ENCODE results near the gene SLC1A1. TPM values are rescaled to one million over a fixed set of nuclear protein-coding genes. Genes with fewer than 3 reads are reported as not detected.

SLC1A1 gene
- total RNA-seq, 1 experiment from 2014 or later: 1.6 TPM

DNA sequence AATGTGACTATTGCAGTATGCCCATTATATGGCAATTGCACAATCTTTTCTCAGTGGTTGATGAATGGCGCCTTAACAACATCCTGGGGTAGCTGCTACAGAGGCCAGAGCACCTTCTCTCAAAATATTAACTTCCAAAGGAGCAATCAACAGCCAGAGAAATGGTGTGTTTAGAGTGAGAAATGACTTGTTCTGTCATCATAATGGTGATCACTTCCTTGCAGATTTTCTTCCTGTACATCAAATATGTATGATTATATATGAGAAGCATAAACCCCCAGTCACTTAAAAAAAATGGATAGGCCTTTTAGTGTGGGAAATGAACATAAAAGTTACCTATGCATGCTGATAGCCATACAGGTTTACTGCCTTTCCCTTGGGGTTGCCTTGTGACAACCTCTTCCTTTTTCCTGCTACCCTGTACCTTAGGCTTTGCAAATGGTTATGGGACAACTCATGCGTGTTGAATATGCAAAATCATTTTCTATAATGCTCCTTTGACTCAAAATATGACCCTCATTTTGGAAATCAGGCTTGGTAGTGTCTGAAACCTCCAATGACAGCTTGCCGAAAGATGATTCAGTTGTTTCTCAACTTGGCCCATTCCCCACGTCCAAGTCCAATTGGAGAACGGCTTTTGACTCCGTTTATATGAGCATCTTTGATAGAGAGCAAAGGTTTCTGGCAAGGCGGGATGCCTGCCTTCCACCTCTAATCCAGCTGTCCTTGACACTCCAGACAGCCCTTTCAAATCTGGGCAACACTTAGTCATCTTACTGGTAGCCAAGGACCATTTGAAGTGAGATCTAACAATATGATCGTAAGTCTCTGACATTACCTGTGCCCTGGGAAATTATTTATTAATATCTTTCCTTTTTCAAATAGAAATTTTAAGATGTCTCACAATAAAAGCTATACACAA, 69.3 kb downstream of the SLC1A1 start:
- in situ Hi-C loops (cut with HindIII; ENCODE audit: low pct_unique_long_range_greater_than_20kb, low sequenced_read_pairs): no loop called here
- DNase-seq (ENCODE audit: low read depth, low spot score): no peak

- DNase-seq (ENCODE audit: low read depth, low spot score): no peak
- in situ Hi-C loops (cut with HindIII; ENCODE audit: low pct_unique_long_range_greater_than_20kb, low sequenced_read_pairs): no loop called here
Measured at GRCh38 chr9:4563105-4563504, 72.8 kb downstream of the SLC1A1 start.

- in situ Hi-C loops (cut with HindIII; ENCODE audit: low pct_unique_long_range_greater_than_20kb, low sequenced_read_pairs): no loop called here
- peak; percentile 63 for DNase-seq (ENCODE audit: low read depth, low spot score)
Measured at GRCh38 chr9:4566806-4567205, 76.5 kb downstream of the SLC1A1 start.

DNA sequence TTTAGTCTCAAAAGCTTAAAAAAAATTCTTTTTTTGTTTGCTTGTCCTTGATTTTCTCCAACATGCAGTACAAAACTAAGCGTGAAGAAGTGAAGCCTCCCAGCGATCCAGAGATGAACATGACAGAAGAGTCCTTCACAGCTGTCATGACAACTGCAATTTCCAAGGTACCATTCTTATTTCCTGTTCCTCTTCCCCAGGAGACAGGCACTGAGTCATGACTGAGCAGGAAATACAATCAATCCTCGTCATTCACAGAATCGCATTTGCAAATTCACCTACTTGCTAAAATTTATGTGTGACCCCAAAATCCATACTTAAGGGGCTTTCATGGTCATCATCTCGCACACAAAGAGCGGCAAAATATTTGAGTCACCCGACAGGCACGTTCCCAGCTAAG, 77.3 kb downstream of the SLC1A1 start:
- in situ Hi-C loops (cut with HindIII; ENCODE audit: low pct_unique_long_range_greater_than_20kb, low sequenced_read_pairs): no loop called here
- DNase-seq (ENCODE audit: low read depth, low spot score): no peak

DNA sequence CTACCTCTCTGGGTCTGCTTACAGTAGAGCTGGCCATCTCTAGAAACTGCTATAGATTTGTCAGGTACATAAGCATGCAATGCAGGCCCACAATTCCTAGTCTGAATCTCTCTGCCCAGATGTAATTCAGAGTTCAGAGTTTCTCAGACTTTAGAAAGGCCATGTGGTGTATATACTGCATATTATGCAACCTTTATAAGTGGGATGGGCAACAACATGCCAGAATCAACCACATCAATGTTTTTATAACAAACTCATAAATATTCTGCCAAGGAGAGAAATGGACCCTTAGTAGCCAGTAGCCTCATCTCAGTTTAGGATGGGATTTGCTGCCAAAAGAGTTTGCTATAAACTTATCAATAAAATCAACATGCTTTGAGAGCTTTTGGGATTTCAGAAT, 78.8 kb downstream of the SLC1A1 start:
- no peak for DNase-seq (ENCODE audit: low read depth, low spot score)
- in situ Hi-C loops (cut with HindIII; ENCODE audit: low pct_unique_long_range_greater_than_20kb, low sequenced_read_pairs): no loop called here

DNA sequence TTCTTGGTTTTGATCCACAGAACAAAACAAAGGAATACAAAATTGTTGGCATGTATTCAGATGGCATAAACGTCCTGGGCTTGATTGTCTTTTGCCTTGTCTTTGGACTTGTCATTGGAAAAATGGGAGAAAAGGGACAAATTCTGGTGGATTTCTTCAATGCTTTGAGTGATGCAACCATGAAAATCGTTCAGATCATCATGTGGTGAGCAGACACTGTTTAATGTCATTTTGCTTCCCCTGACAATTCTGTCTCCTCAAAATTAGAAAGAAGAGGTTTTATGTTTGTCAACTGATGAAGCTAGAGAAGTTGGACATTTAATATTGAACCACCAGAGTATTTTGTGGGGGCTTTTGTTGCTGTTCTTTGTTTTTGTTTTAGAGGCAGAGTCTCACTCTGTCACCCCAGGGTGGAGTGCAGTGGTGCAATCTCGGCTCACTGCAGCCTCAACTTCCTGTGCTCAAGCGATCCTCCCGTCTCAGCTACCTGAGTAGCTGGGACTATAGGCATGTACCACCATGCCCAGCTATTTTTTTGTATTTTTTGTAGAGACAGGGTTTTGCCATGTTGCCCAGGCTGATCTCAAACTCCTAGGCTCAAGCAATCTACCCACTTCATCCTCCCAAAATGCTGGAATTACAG, 82.0 kb downstream of the SLC1A1 start:
- in situ Hi-C loops (cut with HindIII; ENCODE audit: low pct_unique_long_range_greater_than_20kb, low sequenced_read_pairs): no loop called here
- DNase-seq (ENCODE audit: low read depth, low spot score): no peak

DNA sequence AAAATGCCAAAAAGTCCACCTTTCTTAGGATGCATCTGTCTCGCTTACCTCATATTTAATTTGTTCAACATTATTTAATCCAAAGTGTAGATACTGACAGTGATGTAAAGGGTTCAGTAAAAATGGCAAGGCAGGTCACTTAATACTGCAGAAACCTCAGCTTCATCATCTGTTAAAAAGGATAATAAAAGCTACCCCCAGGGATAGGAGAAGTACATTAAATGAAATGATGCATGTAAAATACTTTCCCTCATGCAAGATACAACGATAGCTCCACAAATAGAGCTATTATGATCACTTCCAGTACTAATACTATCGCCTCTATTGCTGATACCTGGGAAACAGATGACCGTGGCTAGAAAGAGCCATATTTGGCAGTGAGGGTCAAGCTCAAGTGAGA, 82.9 kb downstream of the SLC1A1 start:
- in situ Hi-C loops (cut with HindIII; ENCODE audit: low pct_unique_long_range_greater_than_20kb, low sequenced_read_pairs): no loop called here
- DNase-seq (ENCODE audit: low read depth, low spot score): no peak

DNA sequence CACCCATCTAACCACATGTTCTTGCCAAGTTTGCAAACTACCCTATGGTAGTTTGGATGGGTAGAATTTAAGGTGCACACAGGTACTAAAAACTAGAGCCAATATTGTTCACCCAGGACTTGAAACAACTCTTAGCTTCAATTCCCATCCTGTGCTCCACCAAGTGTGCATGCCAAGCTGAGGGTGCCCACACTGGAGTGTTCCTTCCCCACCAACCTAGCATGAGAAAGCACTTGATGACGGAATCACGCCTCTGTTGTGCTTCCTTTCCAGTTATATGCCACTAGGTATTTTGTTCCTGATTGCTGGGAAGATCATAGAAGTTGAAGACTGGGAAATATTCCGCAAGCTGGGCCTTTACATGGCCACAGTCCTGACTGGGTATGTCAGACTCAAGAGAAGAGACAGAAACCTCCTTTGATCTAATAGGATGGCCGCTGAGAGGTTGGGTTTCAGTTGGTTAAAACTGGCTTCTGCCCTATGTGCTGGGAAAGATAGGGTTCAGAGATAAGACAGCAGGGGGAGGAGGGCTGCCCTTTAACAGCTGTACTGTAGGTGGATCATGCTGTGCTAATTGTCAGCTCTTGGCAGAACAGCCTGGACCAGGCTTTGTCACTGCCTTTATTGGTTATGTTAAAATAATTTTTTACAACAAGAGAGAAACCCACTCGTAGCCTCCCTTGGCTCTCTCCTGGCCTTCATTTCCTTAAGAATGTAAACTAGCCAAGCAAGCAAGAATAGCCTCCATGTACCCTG, 83.5 kb downstream of the SLC1A1 start:
- no peak for DNase-seq (ENCODE audit: low read depth, low spot score)
- in situ Hi-C loops (cut with HindIII; ENCODE audit: low pct_unique_long_range_greater_than_20kb, low sequenced_read_pairs): no loop called here

- in situ Hi-C loops (cut with HindIII; ENCODE audit: low pct_unique_long_range_greater_than_20kb, low sequenced_read_pairs): no loop called here
- DNase-seq (ENCODE audit: low read depth, low spot score): no peak
Measured at GRCh38 chr9:4574657-4575243, 84.5 kb downstream of the SLC1A1 start.

DNA sequence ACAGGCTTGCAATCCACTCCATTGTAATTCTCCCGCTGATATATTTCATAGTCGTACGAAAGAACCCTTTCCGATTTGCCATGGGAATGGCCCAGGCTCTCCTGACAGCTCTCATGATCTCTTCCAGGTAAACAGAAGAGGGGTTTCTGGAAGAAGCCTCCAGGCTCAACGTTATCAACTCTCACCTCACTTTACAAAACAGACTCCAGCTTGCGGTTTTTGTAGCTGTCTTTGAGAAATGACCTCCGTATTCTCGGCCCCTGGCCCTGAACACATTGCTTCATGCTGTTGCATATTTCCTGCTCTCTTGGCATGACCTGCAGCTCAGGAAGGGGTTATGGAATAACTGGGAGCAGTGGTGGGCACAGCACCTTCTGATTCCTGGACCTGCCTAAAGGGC, 85.7 kb downstream of the SLC1A1 start:
- in situ Hi-C loops (cut with HindIII; ENCODE audit: low pct_unique_long_range_greater_than_20kb, low sequenced_read_pairs): no loop called here
- DNase-seq (ENCODE audit: low read depth, low spot score): no peak

GRCh38 chr9:4576448-4576847, 86.2 kb downstream of the SLC1A1 start:
- in situ Hi-C loops (cut with HindIII; ENCODE audit: low pct_unique_long_range_greater_than_20kb, low sequenced_read_pairs): no loop called here
- DNase-seq (ENCODE audit: low read depth, low spot score): no peak

GRCh38 chr9:4579001-4579400, 88.7 kb downstream of the SLC1A1 start:
- DNase-seq (ENCODE audit: low read depth, low spot score): no peak
- in situ Hi-C loops (cut with HindIII; ENCODE audit: low pct_unique_long_range_greater_than_20kb, low sequenced_read_pairs): no loop called here

DNA sequence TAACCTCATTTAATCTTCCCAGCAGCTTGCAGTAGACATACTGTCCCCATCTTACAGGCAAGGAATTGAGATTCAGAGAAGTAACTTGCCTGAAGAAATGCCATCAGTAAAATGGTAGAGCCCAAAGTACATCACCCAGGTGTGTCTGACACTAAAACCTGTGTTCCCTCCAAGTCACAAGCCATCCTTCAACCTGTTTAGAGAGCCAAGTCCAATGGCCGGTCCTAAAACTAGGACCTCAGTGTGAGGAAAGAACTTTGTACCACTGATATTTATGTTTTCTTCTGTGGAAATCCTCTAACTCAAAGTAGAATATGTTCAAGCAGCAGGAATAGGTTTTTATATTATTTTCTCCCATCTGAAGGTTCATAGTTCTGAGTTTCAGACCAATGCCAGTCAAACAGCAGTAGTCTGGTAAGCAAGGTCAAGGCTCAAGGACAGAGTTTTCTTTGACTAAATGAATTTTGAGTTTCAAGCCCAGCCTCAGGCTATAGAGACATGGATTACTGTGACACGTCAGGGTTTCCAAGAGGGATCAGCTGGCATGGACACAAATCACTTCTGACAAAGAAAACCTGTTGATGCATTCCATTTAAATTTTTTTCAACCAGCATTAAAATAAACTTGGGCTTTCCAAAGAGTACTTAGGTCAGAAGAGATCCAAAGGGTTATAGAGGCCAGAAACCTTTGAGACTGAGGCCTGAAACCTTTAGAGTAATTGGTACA, 90.9 kb downstream of the SLC1A1 start:
- in situ Hi-C loops (cut with HindIII; ENCODE audit: low pct_unique_long_range_greater_than_20kb, low sequenced_read_pairs): no loop called here
- DNase-seq (ENCODE audit: low read depth, low spot score): peak; percentile 2

- in situ Hi-C loops (cut with HindIII; ENCODE audit: low pct_unique_long_range_greater_than_20kb, low sequenced_read_pairs): no loop called here
- no peak for DNase-seq (ENCODE audit: low read depth, low spot score)
Measured at GRCh38 chr9:4581861-4582565, 91.7 kb downstream of the SLC1A1 start.

- DNase-seq (ENCODE audit: low read depth, low spot score): no peak
- in situ Hi-C loops (cut with HindIII; ENCODE audit: low pct_unique_long_range_greater_than_20kb, low sequenced_read_pairs): no loop called here
Measured at GRCh38 chr9:4583001-4583400, 92.7 kb downstream of the SLC1A1 start.

DNA sequence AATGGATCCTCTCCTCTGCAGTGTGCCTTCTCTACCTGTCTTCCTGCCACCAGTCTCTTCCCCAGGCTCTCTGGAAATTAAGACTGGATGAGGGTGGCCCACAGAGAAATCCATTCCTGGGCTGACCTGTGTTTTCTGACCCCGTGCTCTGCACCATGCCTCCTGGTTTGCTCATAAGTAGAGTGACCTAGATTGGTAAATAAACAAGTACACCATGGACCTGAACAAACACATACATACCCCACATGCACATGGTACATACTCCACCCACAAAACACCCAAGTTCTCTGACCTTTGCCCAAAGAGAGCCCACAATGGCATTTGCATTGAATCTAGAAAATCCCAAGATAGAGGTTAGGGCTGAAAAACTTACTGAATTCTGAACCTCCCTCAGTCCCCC, 94.4 kb downstream of the SLC1A1 start:
- DNase-seq (ENCODE audit: low read depth, low spot score): no peak
- in situ Hi-C loops (cut with HindIII; ENCODE audit: low pct_unique_long_range_greater_than_20kb, low sequenced_read_pairs): no loop called here

GRCh38 chr9:4585135-4585534, 94.9 kb downstream of the SLC1A1 start:
- DNase-seq (ENCODE audit: low read depth, low spot score): peak; percentile 11
- in situ Hi-C loops (cut with HindIII; ENCODE audit: low pct_unique_long_range_greater_than_20kb, low sequenced_read_pairs): no loop called here
